H1 (cell line): ENCODE results near the gene RASA4.
"Not testable (repeated sequence)": the region's sequence is repeated elsewhere in the genome, so short reads cannot be mapped to it uniquely, and the experiment has no call there.

ENCODE experiments used
- CHD2 ChIP-seq: IDR thresholded peaks from 2 replicates; pipeline ENCODE4 v1.6.1; 2012; ENCODE audit warnings: low read length, improper control_type of control experiment
- CTCF ChIP-seq, 3 experiments: IDR thresholded peaks; 1 replicate in 2 of 3; 2 replicates in 1 of 3; pipeline versions ENCODE4 v1.5.1 to v1.6.1; 2011; ENCODE audit warnings: low read length in 3 of 3, mild to moderate bottlenecking in 3 of 3, inconsistent platforms in 2 of 3, low read depth in 1 of 3, moderate library complexity in 1 of 3; ENCODE audit not compliant: insufficient read depth in 1 of 3; ENCODE audit errors: control extremely low read depth in 1 of 3
- EZH2 ChIP-seq: fragments of 200-600 bp; sonication (generic); IDR thresholded peaks from 2 replicates; pipeline ENCODE4 v1.7.1; 2012; ENCODE audit warnings: low read depth, mild to moderate bottlenecking, moderate library complexity, low read length, inconsistent platforms; ENCODE audit not compliant: severe bottlenecking
- HDAC2 ChIP-seq, 2 experiments: fragments of 300-600 bp in 1 of 2; sonication (generic) in 1 of 2; IDR thresholded peaks; 2 replicates each; pipeline ENCODE4 v1.6.1; 2011 to 2012; ENCODE audit warnings: low read depth in 2 of 2, low read length in 2 of 2, mild to moderate bottlenecking in 2 of 2, moderate library complexity in 2 of 2, borderline replicate concordance in 1 of 2, inconsistent platforms in 1 of 2
- JUND ChIP-seq: IDR thresholded peaks from 2 replicates; pipeline ENCODE4 v1.6.1; 2011; ENCODE audit warnings: mild to moderate bottlenecking, improper control_type of control experiment, low read length
- NRF1 ChIP-seq: IDR thresholded peaks from 2 replicates; pipeline ENCODE4 v1.6.1; 2011; ENCODE audit warnings: mild to moderate bottlenecking, low read depth, low read length, improper control_type of control experiment
- POLR2A ChIP-seq, 2 experiments: IDR thresholded peaks; 1 replicate in 1 of 2; 2 replicates in 1 of 2; pipeline ENCODE4 v1.6.1; 2011; ENCODE audit warnings: low read depth in 2 of 2, low read length in 2 of 2, mild to moderate bottlenecking in 2 of 2; ENCODE audit errors: control extremely low read depth in 1 of 2
- POLR2AphosphoS5 ChIP-seq: IDR thresholded peaks from 2 replicates; pipeline ENCODE4 v1.6.1; 2011; ENCODE audit warnings: low read depth, low read length
- RXRA ChIP-seq: IDR thresholded peaks from 2 replicates; pipeline ENCODE4 v1.6.1; 2011; ENCODE audit warnings: low read depth, mild to moderate bottlenecking, low read length, moderate library complexity; ENCODE audit not compliant: insufficient read depth
- SIX5 ChIP-seq: IDR thresholded peaks from 2 replicates; pipeline ENCODE4 v1.6.1; 2011; ENCODE audit warnings: mild to moderate bottlenecking, low read depth, low read length
- TEAD4 ChIP-seq: IDR thresholded peaks from 2 replicates; pipeline ENCODE4 v1.6.1; 2012; ENCODE audit warnings: low read depth, low read length, inconsistent platforms, mixed read lengths
- TF ChIP-seq, protein P1 (sequence below): IDR thresholded peaks from 2 replicates; pipeline ENCODE4 v1.6.1; 2012; ENCODE audit warnings: inconsistent platforms

DNA sequence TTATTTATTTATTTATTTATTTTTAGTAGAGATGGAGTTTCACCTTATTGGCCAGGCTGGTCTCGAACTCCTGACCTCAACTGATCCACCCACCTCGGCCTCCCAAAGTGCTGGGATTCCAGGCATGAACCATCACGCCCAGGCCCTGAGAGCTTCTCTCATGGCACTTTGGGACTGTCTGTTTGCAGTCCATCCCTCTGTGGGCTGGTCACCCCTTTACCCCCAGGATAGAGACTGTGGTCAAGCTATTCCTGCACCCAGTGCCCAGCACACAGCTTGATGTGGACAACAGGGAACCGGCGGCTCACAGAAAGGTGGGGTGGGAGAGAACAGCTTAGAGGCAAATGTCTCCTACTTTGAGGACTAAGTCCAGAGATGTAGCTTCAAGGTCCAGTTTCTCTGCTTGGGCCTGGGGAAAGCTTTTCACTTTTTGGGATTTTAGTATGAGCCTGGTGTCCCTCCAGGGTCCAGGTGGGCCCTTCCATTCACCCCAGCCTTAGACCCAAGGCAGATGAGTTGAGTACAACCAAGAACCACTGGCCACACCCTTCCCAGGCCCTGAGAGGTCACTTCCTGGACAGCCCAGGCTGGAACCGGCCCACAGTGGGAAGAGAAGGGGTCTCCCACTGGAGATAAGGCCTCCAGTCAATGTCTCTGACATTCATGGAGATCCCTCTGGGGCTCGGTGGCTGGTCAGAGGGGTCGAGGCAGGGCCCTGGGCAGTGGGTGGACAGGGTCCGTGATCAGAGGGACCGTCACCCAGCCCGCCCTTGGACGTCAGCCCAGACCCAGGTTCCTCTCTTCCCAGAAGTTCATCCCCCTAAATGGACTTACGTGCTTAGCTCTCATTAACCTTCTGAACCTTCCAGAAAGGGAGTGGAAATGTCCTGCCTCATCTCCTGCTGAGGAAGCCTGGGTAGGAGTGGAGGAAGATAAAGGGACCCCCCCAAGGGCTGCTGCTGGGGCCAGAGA, 88.4 kb downstream of the RASA4 start:
- not testable (repeated sequence) for TF ChIP-seq TEAD4; CTCF (IDR thresholded peaks at IDR 0.05; ENCODE audit: control extremely low read depth in 1 of 3, insufficient read depth in 1 of 3, low read depth in 1 of 3, low read length in 3 of 3); NRF1; POLR2AphosphoS5; SIX5; JUND; CHD2; EZH2; HDAC2 (IDR thresholded peaks at IDR 0.05; ENCODE audit: borderline replicate concordance in 1 of 2, low read depth in 2 of 2, low read length in 2 of 2); POLR2A (IDR thresholded peaks at IDR 0.05; ENCODE audit: control extremely low read depth in 1 of 2, low read depth in 2 of 2, low read length in 2 of 2); RXRA
- TF ChIP-seq, protein P1, sequence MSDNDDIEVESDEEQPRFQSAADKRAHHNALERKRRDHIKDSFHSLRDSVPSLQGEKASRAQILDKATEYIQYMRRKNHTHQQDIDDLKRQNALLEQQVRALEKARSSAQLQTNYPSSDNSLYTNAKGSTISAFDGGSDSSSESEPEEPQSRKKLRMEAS = not testable (repeated sequence)
